Activated CD8-positive, alpha-beta memory T cell treated with anti-CD3 and anti-CD28 coated beads, Interleukin-2, amount 50 U/mL, for 4 hours (primary cell): ENCODE data around the gene WNT9A.

Source experiments
- DNase-seq: peaks from one replicate; pipeline ENCODE4 v3.0.0-alpha.2; 2020

WNT9A gene

GRCh38 chr1:227907439-227908015 is 40.2 kb downstream of the WNT9A start:
- DNase-seq = no peak

DNA sequence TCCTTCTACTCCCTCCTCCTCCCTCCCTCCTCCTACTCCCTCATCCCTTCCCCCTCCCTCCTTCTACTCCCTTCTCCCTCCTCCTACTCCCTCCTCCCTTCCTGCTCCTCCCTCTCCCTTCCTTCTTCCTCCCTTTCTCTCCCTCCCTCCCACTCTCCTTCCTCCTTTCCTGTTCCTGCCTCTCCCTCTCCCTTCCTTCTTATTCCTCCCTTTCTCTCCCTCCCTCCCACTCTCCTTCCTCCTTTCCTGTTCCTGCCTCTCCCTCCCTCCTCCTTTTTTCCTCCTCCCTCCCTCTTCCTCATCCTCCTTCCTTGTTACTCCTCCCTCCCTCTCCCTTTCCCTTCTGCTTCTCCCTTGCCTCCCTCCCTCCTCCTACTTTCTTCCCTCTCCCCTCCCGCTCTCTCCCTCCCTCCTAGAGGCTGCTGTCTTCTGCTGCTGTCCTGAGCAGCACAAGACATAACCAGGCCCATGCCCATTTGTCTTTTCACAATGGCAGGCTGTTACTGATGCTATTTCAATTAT is 41.1 kb downstream of the WNT9A start:
- no peak for DNase-seq

- no peak for DNase-seq
Measured at GRCh38 chr1:227905573-227906487, 41.9 kb downstream of the WNT9A start.

DNA sequence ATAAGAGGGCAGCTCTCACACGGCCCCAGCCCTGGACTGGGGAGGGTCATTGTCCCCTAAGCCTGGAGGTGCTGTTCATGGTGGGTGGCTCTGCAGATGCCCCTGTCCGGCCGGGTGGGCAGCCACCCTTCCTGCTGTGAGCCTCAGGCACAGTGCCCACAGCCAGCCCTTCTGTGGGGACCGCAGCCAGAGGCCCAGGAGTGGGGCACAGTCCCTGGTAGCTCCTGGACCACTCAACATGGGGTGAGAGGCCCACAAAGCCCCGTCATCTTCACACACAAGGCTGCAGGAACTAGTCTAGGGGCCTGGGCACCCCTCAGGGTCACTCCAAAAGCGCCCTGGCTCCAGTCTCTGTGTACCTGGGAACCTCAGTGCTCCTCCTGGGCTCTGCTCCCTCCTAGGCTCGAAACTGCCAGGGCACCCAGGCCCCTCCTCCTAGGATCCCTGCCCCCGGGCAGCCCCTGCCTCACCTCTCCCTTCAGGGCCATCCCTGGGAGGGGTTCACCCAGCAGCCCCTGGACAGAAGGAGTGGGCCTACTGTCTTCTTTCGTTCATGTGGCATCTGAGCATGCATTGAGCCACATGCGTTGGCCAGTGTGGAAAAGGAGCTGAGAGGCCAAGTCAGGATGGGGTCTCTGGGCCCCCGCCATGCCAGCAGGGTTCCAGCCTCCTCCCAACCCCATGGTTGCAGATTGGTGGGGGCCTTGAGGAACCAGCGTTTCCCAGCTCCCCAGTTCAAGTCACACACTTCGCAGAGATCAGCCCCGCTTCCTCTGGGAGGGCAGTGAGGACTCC is 43.0 kb downstream of the WNT9A start:
- DNase-seq = no peak

DNA sequence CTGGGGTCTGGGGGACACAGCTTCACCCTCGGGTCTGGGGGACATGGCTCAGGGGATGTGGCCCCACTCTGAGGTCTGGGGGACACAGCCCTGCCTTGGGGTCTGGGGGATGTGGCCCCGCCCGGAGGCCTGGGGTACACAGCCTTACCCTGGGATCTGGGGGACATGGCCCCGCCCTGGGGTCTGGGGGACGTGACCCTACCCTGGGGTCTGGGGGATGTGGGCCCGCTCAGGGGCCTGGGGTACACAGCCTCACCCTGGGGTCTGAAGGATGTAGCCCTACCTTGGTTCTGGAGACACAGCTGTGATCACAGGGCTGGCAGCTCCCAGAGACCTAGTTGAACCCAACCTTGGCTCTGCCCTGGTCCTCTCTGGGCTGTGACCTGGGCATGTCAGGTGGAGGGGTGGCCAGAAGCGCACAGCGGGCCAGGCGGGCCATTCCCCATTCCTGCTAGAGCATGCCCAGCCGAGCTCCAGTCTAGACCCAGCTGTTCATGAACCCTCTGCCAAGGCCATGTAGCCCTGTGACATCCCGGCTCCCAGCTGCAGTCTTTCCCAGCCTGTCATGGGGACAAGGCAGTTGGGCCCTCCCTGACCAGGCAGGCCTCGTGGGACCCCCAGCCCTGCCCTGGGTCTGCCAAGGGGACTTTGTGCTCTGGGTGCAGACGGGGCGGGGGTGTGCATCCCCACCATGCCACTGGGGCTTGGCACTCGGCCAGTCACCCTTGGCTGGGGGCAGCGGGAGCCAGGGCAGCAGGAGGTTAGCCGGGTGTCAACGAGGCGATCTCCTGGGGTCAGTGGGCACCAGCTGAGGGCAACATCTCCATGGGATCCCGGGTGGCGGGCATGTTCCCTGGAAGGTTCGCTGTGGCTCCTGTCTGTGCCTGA is 43.9 kb downstream of the WNT9A start:
- DNase-seq = no peak

GRCh38 chr1:227903061-227903521 is 44.6 kb downstream of the WNT9A start:
- no peak for DNase-seq

DNA sequence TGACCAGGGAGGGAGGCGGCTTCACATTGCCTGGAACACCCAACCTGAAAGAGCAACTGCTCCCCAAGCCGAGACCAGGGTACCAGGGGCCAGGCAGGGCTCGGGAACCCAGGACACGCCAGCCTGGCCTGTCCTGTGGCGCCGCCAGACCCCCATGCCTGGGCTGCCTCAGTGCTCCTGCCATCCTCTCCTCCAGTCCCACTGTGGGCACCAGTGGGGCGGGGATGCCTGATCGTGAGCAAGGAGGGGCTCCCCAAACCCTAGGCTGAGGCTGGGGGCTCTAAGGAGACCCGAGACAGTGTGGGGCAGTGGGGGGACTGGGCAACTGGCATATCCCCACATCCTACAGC is 45.1 kb downstream of the WNT9A start:
- no peak for DNase-seq

DNA sequence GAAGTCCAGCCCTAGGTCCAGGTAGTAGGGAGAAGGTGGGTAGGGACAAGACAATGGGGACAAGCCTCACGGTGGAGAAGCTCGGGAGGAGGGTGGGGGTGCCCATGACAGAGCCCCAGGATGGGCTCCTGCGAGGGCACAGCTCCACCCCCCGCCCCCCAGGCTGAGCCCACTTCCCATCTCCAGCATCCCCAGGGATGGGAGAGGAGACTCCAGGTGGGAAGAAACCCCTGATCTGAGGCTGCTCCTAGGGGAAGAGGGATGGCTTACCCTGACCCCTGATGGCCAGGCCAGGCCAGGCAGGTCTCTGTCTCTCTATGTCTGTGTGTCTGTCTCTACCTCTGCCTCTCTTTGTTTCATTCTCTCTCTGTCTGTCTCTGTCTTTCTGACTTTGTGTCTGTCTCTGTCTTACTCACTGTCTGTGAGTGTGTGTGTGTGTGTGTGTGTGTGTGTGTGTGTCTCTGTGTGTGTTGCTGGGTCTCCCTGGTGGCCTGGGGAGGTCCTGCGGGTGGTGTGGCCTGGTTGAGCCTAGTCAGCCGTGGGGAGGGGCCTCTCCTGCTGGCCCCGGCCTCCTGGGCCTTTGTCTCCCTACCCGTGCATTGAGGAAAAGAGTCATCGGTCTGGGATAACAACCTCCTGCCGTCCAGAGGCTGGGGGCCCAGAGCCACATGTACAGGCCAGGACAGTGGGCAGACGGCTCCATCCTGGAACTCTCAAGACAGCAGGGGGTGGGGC is 45.7 kb downstream of the WNT9A start:
- peak; percentile 9 for DNase-seq

DNA sequence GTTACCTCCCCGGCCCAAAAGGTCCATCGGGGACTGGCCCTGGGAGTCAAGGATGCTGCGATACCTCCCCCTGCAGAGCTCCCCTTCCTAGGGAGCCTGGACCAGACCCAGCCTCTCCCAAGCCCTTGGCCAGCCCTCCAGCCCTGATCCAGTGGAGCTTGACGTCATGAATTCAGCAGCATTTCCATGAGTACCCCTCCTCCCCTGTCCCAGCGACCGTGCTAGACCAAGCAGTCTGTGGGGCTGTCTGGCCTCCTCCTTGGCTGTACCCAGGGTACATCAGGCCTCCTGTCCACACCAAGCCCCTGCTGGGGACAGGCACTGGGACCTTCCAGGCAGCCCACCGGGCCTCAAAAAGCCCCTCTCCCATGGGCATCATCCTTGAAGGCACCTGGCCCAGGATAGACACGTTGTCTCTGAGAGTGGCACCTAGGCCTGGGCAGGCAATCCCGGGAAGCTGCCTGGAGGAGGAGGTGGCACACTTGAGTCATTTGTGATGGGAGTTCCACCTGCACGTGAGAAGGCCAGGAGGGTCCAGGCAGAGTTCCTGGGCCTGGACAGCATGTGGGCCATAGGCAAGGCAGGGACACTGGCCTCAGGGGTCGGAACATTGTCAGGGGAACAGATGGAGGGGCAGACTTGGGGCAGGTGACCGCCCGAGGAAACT is 46.4 kb downstream of the WNT9A start:
- DNase-seq = peak; percentile 7

GRCh38 chr1:227900571-227901051 is 47.1 kb downstream of the WNT9A start:
- DNase-seq = no peak

DNA sequence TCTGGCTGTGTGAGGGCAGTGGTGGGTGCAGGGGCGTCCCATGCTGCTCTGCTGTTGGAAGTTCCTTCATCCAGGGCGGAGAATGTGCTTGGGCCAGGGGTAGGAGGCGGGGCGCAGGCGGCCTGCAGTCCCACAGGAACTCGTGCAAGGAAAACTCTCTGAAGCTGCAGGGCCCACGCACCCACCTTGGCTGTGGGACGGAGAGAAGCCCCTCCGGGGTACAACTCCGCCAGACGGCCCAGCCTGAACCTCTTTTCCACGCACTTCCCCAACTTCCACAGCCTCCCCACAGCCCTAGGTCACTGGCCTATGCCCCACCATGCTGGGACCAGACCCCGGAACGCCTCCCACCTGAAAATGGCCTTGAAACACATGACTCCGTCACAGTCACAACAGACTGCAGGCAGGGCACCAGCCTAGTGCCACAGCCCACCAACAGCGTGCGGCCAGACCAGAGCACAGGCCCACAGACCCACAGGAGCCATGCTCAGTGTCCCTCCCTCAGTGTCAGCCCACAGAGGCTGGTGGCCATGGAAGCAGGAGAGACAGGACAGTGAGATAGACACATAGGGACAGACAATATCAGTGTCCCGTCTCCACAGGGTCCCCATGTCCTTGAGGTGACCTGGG is 47.8 kb downstream of the WNT9A start:
- DNase-seq = peak; percentile 11

DNA sequence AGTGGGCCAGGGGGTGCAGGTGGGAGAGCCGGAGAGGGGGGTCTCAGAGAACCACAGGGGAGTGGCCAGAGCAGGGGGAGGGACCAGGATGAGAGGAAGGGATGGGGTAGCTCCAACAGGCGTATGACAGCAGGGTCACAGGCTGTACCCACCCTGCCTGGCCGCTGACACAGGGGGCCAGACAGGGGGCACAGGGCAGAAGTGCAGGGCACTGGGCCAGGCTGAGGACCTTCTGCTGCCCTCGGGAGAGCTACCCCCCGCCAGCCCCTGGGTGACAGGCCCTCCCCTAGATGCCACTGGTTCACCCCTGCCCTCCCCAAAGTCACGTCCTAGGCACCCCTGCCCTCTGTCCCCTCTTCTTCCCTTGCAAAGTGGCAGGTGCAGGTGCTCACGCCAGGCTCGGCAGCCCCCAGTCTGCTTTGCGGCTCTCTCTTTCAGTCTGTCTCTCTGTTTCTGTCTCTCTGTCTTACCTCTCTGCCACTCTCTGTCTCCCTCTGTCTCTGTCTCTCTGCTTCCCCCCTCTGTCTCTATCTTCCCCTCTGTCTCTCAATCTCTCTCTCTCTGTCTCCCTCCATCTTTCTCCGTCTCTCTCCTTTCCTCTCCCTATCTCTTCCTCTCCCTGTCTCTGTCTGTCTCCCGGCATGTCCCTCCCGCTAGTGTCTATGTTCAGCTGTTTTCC is 48.5 kb downstream of the WNT9A start:
- peak; percentile 8 for DNase-seq

GRCh38 chr1:227898502-227899140 is 49.1 kb downstream of the WNT9A start:
- DNase-seq = no peak

GRCh38 chr1:227897704-227898438 is 49.9 kb downstream of the WNT9A start:
- peak; percentile 10 for DNase-seq

DNA sequence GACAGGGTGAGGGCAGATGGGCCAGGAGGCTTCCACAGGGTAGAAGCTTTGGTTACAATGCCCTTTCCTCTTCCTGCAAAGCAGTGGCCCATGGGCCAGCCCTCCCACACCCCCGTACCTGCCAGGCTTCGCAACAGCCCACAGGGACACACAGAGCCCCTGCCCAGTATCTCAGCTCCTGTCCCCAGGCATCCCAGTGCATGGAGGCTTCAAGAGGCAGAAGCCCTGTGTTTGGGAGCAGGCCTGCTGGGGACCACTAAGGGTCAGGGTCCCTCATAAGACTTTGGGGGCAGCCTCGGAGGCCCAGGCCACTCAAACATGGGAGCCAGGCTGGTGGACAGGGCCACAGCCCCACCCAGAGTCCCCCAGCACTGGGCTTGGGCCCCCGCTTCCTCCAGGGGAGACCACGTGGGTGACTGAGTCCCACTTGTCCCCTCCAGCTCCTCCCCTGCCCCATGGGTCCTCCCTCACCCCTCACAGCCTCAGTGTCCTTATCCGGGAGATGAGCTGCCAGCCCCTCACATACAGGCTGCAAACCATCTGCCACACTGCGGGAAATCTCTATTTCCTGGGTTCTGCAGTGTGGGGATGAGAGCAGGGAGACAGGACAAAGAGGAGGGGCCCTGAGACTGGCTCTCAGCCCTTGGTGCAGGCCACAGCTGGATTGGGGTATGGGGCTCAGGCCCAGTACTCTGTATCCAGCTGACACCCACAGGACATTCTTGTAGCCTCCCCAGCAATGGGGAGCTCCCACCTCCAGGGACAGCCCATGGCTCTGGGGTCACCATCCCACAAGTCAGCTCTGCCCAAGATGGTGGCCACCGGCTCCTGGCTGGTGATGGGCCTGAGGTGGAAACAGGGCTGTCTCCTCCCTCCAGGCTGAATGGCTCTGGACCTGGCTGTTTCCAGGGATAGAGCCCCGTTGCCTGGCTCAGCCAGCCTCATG is 50.7 kb downstream of the WNT9A start:
- peak; percentile 13 for DNase-seq

DNA sequence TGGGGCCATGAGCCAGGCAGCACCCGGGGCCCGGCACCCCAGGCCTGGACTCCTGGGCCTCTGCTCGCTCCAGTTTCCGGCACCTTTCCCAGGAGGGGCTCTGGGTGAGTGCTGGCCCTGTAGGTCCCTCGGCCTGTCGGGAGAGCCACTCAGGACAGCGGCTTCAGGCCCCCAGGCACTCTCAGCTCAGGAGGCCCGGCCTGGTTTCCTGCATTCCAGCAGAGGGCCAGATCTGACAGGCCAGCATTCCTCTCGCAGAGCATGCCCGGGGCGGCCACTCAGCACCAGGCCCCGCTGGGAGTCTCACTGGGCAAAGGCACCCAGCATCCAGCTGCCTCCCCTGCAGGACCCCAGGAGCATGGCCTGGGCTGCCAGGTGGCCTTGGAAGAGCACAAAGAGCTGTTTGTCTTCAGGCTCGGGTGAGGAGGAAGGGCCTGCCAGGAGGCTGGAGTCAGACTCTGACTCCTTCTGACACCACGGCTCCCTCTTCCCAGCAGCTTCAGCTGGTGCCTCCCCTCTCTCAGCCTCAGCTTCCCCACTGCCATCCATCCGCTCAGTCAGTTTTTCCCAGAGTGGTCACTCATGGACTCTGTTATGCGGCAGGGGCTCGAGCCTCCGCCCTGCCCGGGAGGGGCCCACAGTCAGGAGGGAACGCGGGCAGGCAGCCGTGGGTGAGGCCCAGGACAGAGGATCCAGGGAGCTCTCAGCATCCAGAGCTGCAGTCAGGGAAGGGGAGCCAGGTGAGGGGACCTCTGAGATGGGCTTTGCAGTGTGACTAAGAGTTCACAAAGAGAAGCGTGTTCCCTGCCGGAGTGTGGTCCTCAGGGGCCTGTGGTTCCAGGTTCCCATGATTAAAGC is 51.7 kb downstream of the WNT9A start:
- DNase-seq = peak; percentile 8
